Testis (tissue), 3 donors: ENCODE results near the gene ZSCAN1. TPM values are rescaled to one million over a fixed set of nuclear protein-coding genes. Genes with fewer than 3 reads are reported as not detected.

Experiments used
- DNase-seq: peaks from one replicate; pipeline ENCODE4 v3.0.0-alpha.2; 2019
- H3K27ac ChIP-seq, 2 donors: fragments of 200-600 bp; sonication (generic); one replicate each; pipeline ENCODE4 v1.5.1; 2019
- H3K27me3 ChIP-seq: fragments of 200-600 bp; sonication (generic); one replicate; pipeline ENCODE4 v1.5.1; 2019
- H3K36me3 ChIP-seq: fragments of 200-600 bp; sonication (generic); one replicate; pipeline ENCODE4 v1.5.1; 2017; ENCODE audit warnings: low read depth; ENCODE audit errors: missing control alignments
- H3K4me1 ChIP-seq: fragments of 200-600 bp; sonication (generic); one replicate; pipeline ENCODE4 v1.5.1; 2019
- H3K4me3 ChIP-seq, 2 donors: fragments of 200-600 bp; sonication (generic); one replicate each; pipeline ENCODE4 v1.5.1; 2017 to 2019
- H3K9me3 ChIP-seq: fragments of 200-600 bp; sonication (generic); one replicate; pipeline ENCODE4 v1.5.1; 2017
- CTCF ChIP-seq, 3 experiments: fragments of 450-650 bp in 2 of 3; fragments of 200-600 bp in 1 of 3; sonication (generic) in 1 of 3; IDR thresholded peaks; one replicate each; pipeline ENCODE4 v1.5.1; 2016 to 2019; ENCODE audit warnings: antibody characterized with exemption in 3 of 3, mild to moderate bottlenecking in 2 of 3, moderate library complexity in 1 of 3
- POLR2A ChIP-seq: fragments of 450-650 bp; IDR thresholded peaks from one replicate; pipeline ENCODE4 v1.6.1; 2017; ENCODE audit warnings: antibody characterized with exemption, mild to moderate bottlenecking, moderate library complexity
- WGBS, 2 donors: methylation state at CpG; one replicate each; pipeline ENCODE4 v1.1.5; 2018; 5-methylcytosine and 5-hydroxymethylcytosine counted together
- intact Hi-C: fragments of 100-400 bp; cut with DNase I; formaldehyde crosslinking; loops from one replicate; pipeline ENCODE4 v1.15.1; 2023; ENCODE audit warnings: low total_unique reads
- polyA plus RNA-seq: library from polyadenylated mRNA; stranded (reverse); fragments of 350-450 nt; fragmentation: Illumina TruSeq; extraction: RNeasy Lipid Tissue Mini Kit (QIAGEN cat#74804); gene quantifications from one replicate; pipeline ENCODE4 v1.2.3, GENCODE V29; 2014; ENCODE audit warnings: low read depth, low replicate concordance; ENCODE audit not compliant: insufficient read depth
- total RNA-seq, 2 donors: library from RNA; depleted of rRNA; stranded (reverse); fragments of >200 nt; gene quantifications; one replicate each; pipeline ENCODE4 v1.2.3, GENCODE V29; 2016

Gene ZSCAN1
- total and polyA plus RNA-seq, 3 donors from 2014 or later = 5.9 to 8.0 (median 6.5) TPM

- Histone ChIP-seq H3K36me3 (no peaks in the 10 kb centered on the region), H3K4me3 (peak overlapping the region; percentile 29 to 52), H3K27ac (no peak overlapping the region), H3K9me3 (no peaks in the 10 kb centered on the region), H3K4me1 (no peaks in the 10 kb centered on the region), H3K27me3 (no peaks in the 10 kb centered on the region)
- DNase-seq = no peak
- TF ChIP-seq CTCF (IDR thresholded peaks at IDR 0.05) = no peak
- TF ChIP-seq POLR2A = no peak
- 80% methylated on average over 22 to 68 of the region's 69 CpGs for WGBS, 2 donors
- intact Hi-C loops = no loop called here
These were observed 50.9 kb downstream of the ZSCAN1 start for GRCh38 chr19:58084596-58085347.

- intact Hi-C loops = no loop called here
- Histone ChIP-seq H3K4me1 (no peaks in the 10 kb centered on the region), H3K9me3 (no peaks in the 10 kb centered on the region), H3K27ac (no peak overlapping the region), H3K4me3 (peak overlapping the region in 1 of 2 donors; percentile 52), H3K36me3 (no peaks in the 10 kb centered on the region), H3K27me3 (no peaks in the 10 kb centered on the region)
- WGBS, 2 donors = 70% methylated on average over 27 of the region's 29 CpGs; no CpG with 5 or more reads in 1 of the 2 donors
- TF ChIP-seq POLR2A (no peak), CTCF (IDR thresholded peaks at IDR 0.05) (no peak)
- DNase-seq = no peak
These were observed 51.6 kb downstream of the ZSCAN1 start for GRCh38 chr19:58085348-58085875.

- intact Hi-C loops = no loop called here
- H3K9me3 ChIP-seq = no peaks in the 10 kb centered on the region
These were observed 53.2 kb downstream of the ZSCAN1 start for GRCh38 chr19:58086825-58087710.

GRCh38 chr19:58088521-58089052 lies 54.8 kb downstream of the ZSCAN1 start:
- H3K9me3 ChIP-seq = no peaks in the 10 kb centered on the region
- no peaks in the 10 kb centered on the region for H3K4me1 ChIP-seq
- 93 to 97% methylated on average over 9 to 13 of the region's 13 CpGs for WGBS, 2 donors
- intact Hi-C loops = no loop called here
- no peaks in the 10 kb centered on the region for H3K27me3 ChIP-seq
- TF ChIP-seq POLR2A (no peak), CTCF (IDR thresholded peaks at IDR 0.05) (no peak)
- no peak overlapping the region for H3K27ac ChIP-seq
- H3K4me3 ChIP-seq = no peak overlapping the region
- H3K36me3 ChIP-seq = no peaks in the 10 kb centered on the region
- DNase-seq = no peak

More at GRCh38 chr19:58086825-58087710, 53.2 kb downstream of the ZSCAN1 start:
- Histone ChIP-seq H3K36me3 (no peaks in the 10 kb centered on the region), H3K27ac (no peak overlapping the region), H3K27me3 (no peaks in the 10 kb centered on the region), H3K4me1 (no peaks in the 10 kb centered on the region), H3K4me3 (no peak overlapping the region)
- TF ChIP-seq CTCF (IDR thresholded peaks at IDR 0.05) (no peak), POLR2A (no peak)
- DNase-seq = no peak
- 95 to 96% methylated on average over 13 to 23 of the region's 23 CpGs for WGBS, 2 donors
